HepG2 (cell line): ENCODE data around the gene MXRA8.

ENCODE experiments used
- BATF2 ChIP-seq: sonication (generic); formaldehyde crosslinking; IDR thresholded peaks from 2 replicates; pipeline ENCODE4 v1.8.0; 2022; ENCODE audit warnings: mild to moderate bottlenecking, missing genetic modification reagents, moderate library complexity
- CHD2 ChIP-seq: IDR thresholded peaks from 2 replicates; pipeline ENCODE4 v1.6.1; 2011; ENCODE audit warnings: low read depth, low read length, improper control_type of control experiment
- CTCF ChIP-seq: sonication (generic); formaldehyde crosslinking; IDR thresholded peaks from 2 replicates; pipeline ENCODE4 v1.5.0; 2020; ENCODE audit warnings: mild to moderate bottlenecking, missing genetic modification reagents, moderate library complexity
- EZH2 ChIP-seq: conservative IDR thresholded peaks from 2 replicates; pipeline ENCODE4 v1.6.1; 2012; ENCODE audit warnings: mild to moderate bottlenecking, low read depth, low read length, moderate library complexity
- GMEB1 ChIP-seq: sonication (generic); formaldehyde crosslinking; IDR thresholded peaks from 2 replicates; pipeline ENCODE4 v1.5.1; 2020; ENCODE audit warnings: missing genetic modification reagents, mild to moderate bottlenecking, borderline replicate concordance
- ZNF256 ChIP-seq: sonication (generic); formaldehyde crosslinking; conservative IDR thresholded peaks from 2 replicates; pipeline ENCODE4 v1.4.0; 2020; ENCODE audit warnings: missing genetic modification reagents
- ZNF281 ChIP-seq: sonication (generic); formaldehyde crosslinking; IDR thresholded peaks from 2 replicates; pipeline ENCODE4 v1.4.0; 2020; ENCODE audit warnings: missing genetic modification reagents, borderline replicate concordance
- ZNF552 ChIP-seq: sonication (generic); formaldehyde crosslinking; IDR thresholded peaks from 2 replicates; pipeline ENCODE4 v1.9.0; 2022; ENCODE audit warnings: missing genetic modification reagents, mild to moderate bottlenecking, borderline replicate concordance
- ZNF891 ChIP-seq: sonication (generic); formaldehyde crosslinking; IDR thresholded peaks from 2 replicates; pipeline ENCODE4 v1.5.0; 2020; ENCODE audit warnings: mild to moderate bottlenecking, missing genetic modification reagents

GRCh38 chr1:1401457-1402010, 43.2 kb upstream of the MXRA8 start:
- TF ChIP-seq CHD2 (no peak), CTCF (CRISPR knock-in tag) (no peak), BATF2 (no peak), ZNF552 (CRISPR knock-in tag) (no peak), GMEB1 (CRISPR knock-in tag) (no peak), EZH2 (no peak), ZNF256 (CRISPR knock-in tag) (no peak), ZNF281 (CRISPR knock-in tag) (no peak), ZNF891 (CRISPR knock-in tag) (no peak)
